HepG2 (cell line): Measurements from ENCODE around the gene ALX3. TPM values are rescaled to one million over a fixed set of nuclear protein-coding genes. Genes with fewer than 3 reads are reported as not detected.

Source experiments
- CREM ChIP-seq, 2 experiments: sonication (generic) in 1 of 2; formaldehyde crosslinking in 1 of 2; IDR thresholded peaks; 2 replicates each; pipeline versions ENCODE4 v1.4.0 to v1.6.1; 2016 to 2020; ENCODE audit warnings: antibody characterized with exemption in 1 of 2, mild to moderate bottlenecking in 1 of 2, missing genetic modification reagents in 1 of 2
- EHMT2 ChIP-seq: fragments of 200-600 bp; sonication (generic); IDR thresholded peaks from 2 replicates; pipeline ENCODE4 v1.7.0; 2017; ENCODE audit warnings: antibody characterized with exemption, low read depth, low read length, borderline replicate concordance
- KDM2A ChIP-seq: sonication (generic); formaldehyde crosslinking; IDR thresholded peaks from 2 replicates; pipeline ENCODE4 v1.4.0; 2020; ENCODE audit warnings: low read depth, missing genetic modification reagents, borderline replicate concordance
- KMT2B ChIP-seq: IDR thresholded peaks from 2 replicates; pipeline ENCODE4 v1.6.1; 2016; ENCODE audit warnings: missing genetic modification reagents, missing compliant biosample characterization
- LCORL ChIP-seq, 2 experiments: fragments of 450-650 bp in 1 of 2; sonication (generic) in 1 of 2; formaldehyde crosslinking in 1 of 2; IDR thresholded peaks; 2 replicates each; pipeline versions ENCODE4 v1.5.0 to v1.6.1; 2017 to 2020; ENCODE audit warnings: antibody characterized with exemption in 1 of 2, missing genetic modification reagents in 1 of 2
- NFIC ChIP-seq: IDR thresholded peaks from 2 replicates; pipeline ENCODE4 v1.6.1; 2012; ENCODE audit warnings: mild to moderate bottlenecking, low read length, inconsistent platforms
- PRMT3 ChIP-seq: sonication (generic); formaldehyde crosslinking; IDR thresholded peaks from 2 replicates; pipeline ENCODE4 v1.8.1; 2022; ENCODE audit warnings: low read depth, mild to moderate bottlenecking, moderate library complexity, missing genetic modification reagents, borderline replicate concordance
- SIX1 ChIP-seq: sonication (generic); formaldehyde crosslinking; IDR thresholded peaks from 2 replicates; pipeline ENCODE4 v1.4.0; 2020; ENCODE audit warnings: missing genetic modification reagents, borderline replicate concordance
- STAG1 ChIP-seq: sonication (generic); formaldehyde crosslinking; IDR thresholded peaks from 2 replicates; pipeline ENCODE4 v1.4.0; 2020; ENCODE audit warnings: missing genetic modification reagents
- USF2 ChIP-seq, 2 experiments: sonication (generic) in 1 of 2; formaldehyde crosslinking in 1 of 2; IDR thresholded peaks; 2 replicates each; pipeline versions ENCODE4 v1.5.1 to v1.6.1; 2011 to 2020; ENCODE audit warnings: borderline replicate concordance in 1 of 2, low read depth in 1 of 2, low read length in 1 of 2, mild to moderate bottlenecking in 1 of 2, missing genetic modification reagents in 1 of 2, moderate library complexity in 1 of 2
- ZBTB49 ChIP-seq: sonication (generic); formaldehyde crosslinking; IDR thresholded peaks from 2 replicates; pipeline ENCODE4 v1.4.0; 2020; ENCODE audit warnings: missing genetic modification reagents, borderline replicate concordance
- ZC3H13 ChIP-seq: sonication (generic); formaldehyde crosslinking; IDR thresholded peaks from 2 replicates; pipeline ENCODE4 v1.8.1; 2023; ENCODE audit warnings: mild to moderate bottlenecking, missing genetic modification reagents, moderate library complexity
- ZNF276 ChIP-seq: sonication (generic); formaldehyde crosslinking; IDR thresholded peaks from 2 replicates; pipeline ENCODE4 v1.4.0; 2020; ENCODE audit warnings: mild to moderate bottlenecking, low read depth, missing genetic modification reagents
- ZNF3 ChIP-seq: IDR thresholded peaks from 2 replicates; pipeline ENCODE4 v1.7.0; 2017; ENCODE audit warnings: inconsistent platforms
- ZNF740 ChIP-seq: sonication (generic); formaldehyde crosslinking; IDR thresholded peaks from 2 replicates; pipeline ENCODE4 v1.4.0; 2020; ENCODE audit warnings: missing genetic modification reagents
- ZSCAN30 ChIP-seq: sonication (generic); formaldehyde crosslinking; IDR thresholded peaks from 2 replicates; pipeline ENCODE4 v1.5.0; 2020; ENCODE audit warnings: mild to moderate bottlenecking, missing genetic modification reagents
- polyA plus RNA-seq, 8 experiments: library from polyadenylated mRNA; depleted of rRNA in 3 of 8; stranded (reverse) in 7 of 8; unstranded in 1 of 8; fragments of >200 nt; fragmentation: Illumina TruSeq in 4 of 8; extraction: Trizol in 4 of 8; gene quantifications; 2 replicates each; pipeline versions ENCODE4 v1.2.1 to v1.2.3, GENCODE V29; 2011 to 2016; ENCODE audit warnings: low read depth in 4 of 8, missing spikeins in 1 of 8, mixed read lengths in 1 of 8; ENCODE audit not compliant: insufficient read depth in 1 of 8
- total RNA-seq, 5 experiments: library from RNA; depleted of rRNA; stranded (reverse); fragments of >200 nt; fragmentation: Illumina TruSeq; extraction: Trizol; gene quantifications; 2 replicates each; pipeline ENCODE4 v1.2.3, GENCODE V29; 2016; ENCODE audit warnings: low read depth in 1 of 5
- TF ChIP-seq, protein P1 (sequence below): sonication (generic); formaldehyde crosslinking; IDR thresholded peaks from 2 replicates; pipeline ENCODE4 v1.5.1; 2020; ENCODE audit warnings: missing genetic modification reagents, mild to moderate bottlenecking, borderline replicate concordance

The ALX3 gene
- total and polyA plus RNA-seq, 2 of the 13 experiments (the other 11 are each of a cell fraction or from before 2014, with no cell fraction given): not detected

DNA sequence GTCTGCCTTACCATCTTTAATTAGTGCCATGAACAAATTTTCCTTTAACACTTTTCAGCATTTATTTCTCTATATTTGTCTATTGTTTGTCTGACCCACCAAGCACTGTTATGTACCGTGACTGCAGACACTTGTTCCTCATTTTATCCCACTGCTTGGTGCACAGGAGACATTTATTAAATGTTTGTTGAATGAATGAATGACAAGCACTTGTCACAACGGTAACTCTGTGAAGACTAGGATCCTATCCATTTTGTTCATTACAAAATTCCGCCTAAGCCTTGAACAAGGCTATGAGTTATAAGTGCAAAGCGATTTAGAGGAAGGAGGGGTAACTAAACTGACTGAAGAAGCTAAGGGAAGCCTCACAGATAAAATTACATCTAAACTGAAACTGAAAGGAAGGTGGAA lies 36.4 kb downstream of the ALX3 start (continued):
- TF ChIP-seq USF2 (IDR thresholded peaks at IDR 0.05; ENCODE audit: low read depth, low read length) (no peak), USF2 (CRISPR knock-in tag; IDR thresholded peaks at IDR 0.05; ENCODE audit: borderline replicate concordance) (no peak), ZNF276 (CRISPR knock-in tag) (no peak), ZC3H13 (CRISPR knock-in tag) (no peak), EHMT2 (0 out of 2 replicates have a peak, but pooled peaks have one; percentile 68), SIX1 (CRISPR knock-in tag) (peak; percentile 69), CREM (IDR thresholded peaks at IDR 0.05) (no peak), CREM (CRISPR knock-in tag; IDR thresholded peaks at IDR 0.05) (no peak), NFIC (peak; percentile 24; the same call in 1 of the 2 replicates), ZNF3 (CRISPR knock-in tag) (peak; percentile 87), ZNF740 (CRISPR knock-in tag) (no peak), KMT2B (CRISPR knock-in tag) (no peak), STAG1 (CRISPR knock-in tag) (no peak), LCORL (IDR thresholded peaks at IDR 0.05) (no peak), LCORL (CRISPR knock-in tag; IDR thresholded peaks at IDR 0.05) (0 out of 2 replicates have a peak, but pooled peaks have one; percentile 22), PRMT3 (CRISPR knock-in tag) (no peak), ZSCAN30 (CRISPR knock-in tag) (0 out of 2 replicates have a peak, but pooled peaks have one; percentile 13), KDM2A (CRISPR knock-in tag) (no peak), ZBTB49 (CRISPR knock-in tag) (no peak)
- TF ChIP-seq, protein P1, sequence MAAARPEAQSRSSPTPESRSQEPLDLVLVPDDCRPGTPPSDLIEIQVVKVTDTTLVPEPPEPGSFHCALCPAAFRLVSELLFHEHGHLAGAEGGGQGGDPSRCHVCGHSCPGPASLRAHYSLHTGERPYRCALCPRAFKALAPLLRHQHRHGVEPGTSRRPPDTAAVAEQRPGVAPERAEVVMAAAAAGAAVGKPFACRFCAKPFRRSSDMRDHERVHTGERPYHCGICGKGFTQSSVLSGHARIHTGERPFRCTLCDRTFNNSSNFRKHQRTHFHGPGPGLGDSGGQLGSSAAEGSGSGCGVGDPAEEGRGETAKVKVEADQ: 0 out of 2 replicates have a peak, but pooled peaks have one; percentile 13
